Fibroblast of pulmonary artery (primary cell): ENCODE measurements around the gene UBE2D3.

Source experiments
- DNase-seq: peaks from one replicate; pipeline ENCODE4 v3.0.0-alpha.2; 2010; ENCODE audit warnings: low read depth
- H3K4me3 ChIP-seq: replicated peaks from 2 replicates; pipeline ENCODE4 v1.5.1; 2011; ENCODE audit warnings: low read depth, mild to moderate bottlenecking, control low read depth, low read length, moderate library complexity
- CTCF ChIP-seq: IDR thresholded peaks from 2 replicates; pipeline ENCODE4 v1.5.1; 2011; ENCODE audit warnings: mild to moderate bottlenecking, control low read depth, low read length, inconsistent platforms; ENCODE audit errors: missing control alignments

The UBE2D3 gene

GRCh38 chr4:102862747-102863146 is 35.4 kb upstream of the UBE2D3 start:
- TF ChIP-seq CTCF = no peak
- no peak for DNase-seq
- no peak overlapping the region for H3K4me3 ChIP-seq

- TF ChIP-seq CTCF = no peak
- no peak for DNase-seq
- H3K4me3 ChIP-seq = no peak overlapping the region
Observed at GRCh38 chr4:102862016-102862415, 34.7 kb upstream of the UBE2D3 start.

DNA sequence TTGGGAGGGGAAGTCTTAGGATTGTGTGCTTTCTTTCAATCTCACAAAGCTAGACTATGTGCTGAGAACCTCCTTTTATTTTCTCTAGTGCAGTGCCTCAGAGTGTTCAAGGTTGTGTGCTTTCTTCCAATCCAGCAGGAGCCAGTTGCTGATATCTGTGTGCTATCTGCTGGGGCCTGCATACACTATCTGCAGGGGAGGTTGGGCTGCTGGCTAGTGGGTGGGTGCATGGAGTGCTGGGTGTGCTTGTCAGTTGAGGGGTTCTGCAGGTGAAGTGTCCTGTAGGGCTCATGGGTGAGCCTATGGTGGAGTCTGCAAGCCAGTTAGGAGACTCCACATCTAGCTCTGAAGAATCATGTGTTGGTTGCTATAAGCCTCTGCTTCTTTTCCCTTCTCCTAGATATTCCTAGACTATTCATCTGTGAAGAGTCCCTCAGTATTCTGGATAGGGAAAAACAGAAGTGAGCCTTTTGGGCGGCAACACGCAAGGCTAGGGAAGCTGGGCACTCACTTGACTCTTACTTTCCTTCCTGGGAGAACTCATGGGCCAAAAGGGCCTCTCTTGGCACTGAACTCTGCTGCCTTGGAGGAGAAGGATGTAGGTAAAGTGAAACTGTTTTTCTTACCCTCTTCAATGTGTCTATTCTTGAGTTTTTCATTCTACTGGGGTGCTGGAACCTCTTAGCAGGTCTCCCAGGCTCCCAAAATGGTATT is 33.4 kb upstream of the UBE2D3 start:
- no peak for DNase-seq
- no peak overlapping the region for H3K4me3 ChIP-seq
- TF ChIP-seq CTCF = no peak

GRCh38 chr4:102858828-102859464 is 31.6 kb upstream of the UBE2D3 start:
- no peak for DNase-seq
- no peak overlapping the region for H3K4me3 ChIP-seq
- no peak for TF ChIP-seq CTCF

GRCh38 chr4:102850370-102850769 is 23.0 kb upstream of the UBE2D3 start:
- H3K4me3 ChIP-seq = no peak overlapping the region
- no peak for DNase-seq
- no peak for TF ChIP-seq CTCF

GRCh38 chr4:102849579-102850104 is 22.3 kb upstream of the UBE2D3 start:
- no peak for TF ChIP-seq CTCF
- H3K4me3 ChIP-seq = no peak overlapping the region
- DNase-seq = no peak

DNA sequence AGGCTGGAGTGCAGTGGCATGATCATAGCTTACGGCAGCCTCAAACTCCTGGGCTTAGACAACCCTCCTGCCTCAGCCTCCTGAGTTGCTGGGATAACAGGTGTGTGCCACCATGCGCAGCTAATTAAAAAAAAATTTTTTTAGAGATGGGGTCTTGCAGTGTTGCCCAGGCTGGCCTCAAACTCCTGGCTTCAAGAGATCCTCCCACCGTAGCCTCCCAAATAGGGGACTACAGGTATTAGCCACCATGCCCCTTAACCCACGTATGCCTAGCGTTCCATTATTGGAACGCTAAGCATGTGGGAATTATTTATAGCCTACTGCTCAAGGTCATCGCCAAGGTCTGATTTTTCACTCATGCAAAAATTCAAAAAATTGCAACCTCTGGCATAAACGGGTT is 20.3 kb upstream of the UBE2D3 start:
- no peak for DNase-seq
- no peak for TF ChIP-seq CTCF
- no peak overlapping the region for H3K4me3 ChIP-seq
